H1 (cell line): ENCODE measurements around the gene EGR2. TPM values are rescaled to one million over a fixed set of nuclear protein-coding genes. Genes with fewer than 3 reads are reported as not detected.

ENCODE experiments used
- CTCF ChIA-PET: fragments of 300-600 bp; sonication (Branson Sonifier 250); formaldehyde crosslinking; loops from one replicate; lab custom pipeline; 2021; ENCODE audit not compliant: partially characterized antibody; lab: Charles Lee
- POLR2A ChIA-PET: fragments of 300-600 bp; sonication (Branson Sonifier 250); formaldehyde crosslinking; loops from one replicate; lab custom pipeline; 2021; ENCODE audit warnings: inconsistent platforms; ENCODE audit not compliant: partially characterized antibody; lab: Charles Lee
- DNase-seq, 2 experiments: peaks; one replicate each; pipeline versions ENCODE4 v3.0.0 to v3.0.0-alpha.2; 2010 to 2022; ENCODE audit warnings: low spot score in 2 of 2, low read depth in 1 of 2, mixed read lengths in 1 of 2
- FAIRE-seq: peaks from 2 replicates; lab custom pipeline; 2011; peaks lifted over from hg19 to GRCh38; lab: Jason Lieb, UNC
- H2AFZ ChIP-seq: 2 replicates; pipeline ENCODE4 v1.8.1; 2012; ENCODE audit warnings: low read length, inconsistent platforms
- H2AK5ac ChIP-seq: 2 replicates; pipeline ENCODE4 v1.6.1; 2013; ENCODE audit warnings: low read depth, low read length
- H2BK120ac ChIP-seq: replicated peaks from 2 replicates; pipeline ENCODE3; 2013; ENCODE audit warnings: low read depth, low read length, inconsistent platforms
- H2BK12ac ChIP-seq: 2 replicates; pipeline ENCODE4 v1.6.1; 2013; ENCODE audit warnings: low read depth, low read length
- H2BK15ac ChIP-seq: 2 replicates; pipeline ENCODE4 v1.6.1; 2013; ENCODE audit warnings: low read length
- H2BK20ac ChIP-seq: 2 replicates; pipeline ENCODE4 v1.6.1; 2013; ENCODE audit warnings: low read length
- H2BK5ac ChIP-seq: 2 replicates; pipeline ENCODE4 v1.6.1; 2013; ENCODE audit warnings: low read depth, low read length
- H3K14ac ChIP-seq: 2 replicates; pipeline ENCODE4 v1.6.1; 2013; ENCODE audit warnings: inconsistent platforms; ENCODE audit not compliant: insufficient read length
- H3K18ac ChIP-seq: 2 replicates; pipeline ENCODE4 v1.6.1; 2013; ENCODE audit warnings: low read length; ENCODE audit errors: extremely low read depth
- H3K23ac ChIP-seq: 2 replicates; pipeline ENCODE4 v1.6.1; 2013; ENCODE audit warnings: inconsistent platforms; ENCODE audit not compliant: insufficient read length
- H3K23me2 ChIP-seq: 2 replicates; pipeline ENCODE4 v1.6.1; 2013; ENCODE audit warnings: low read depth, low read length
- H3K27ac ChIP-seq: 2 replicates; pipeline ENCODE4 v1.6.1; 2011; ENCODE audit warnings: low read depth, low read length, inconsistent platforms
- H3K27me3 ChIP-seq, 4 experiments: replicated peaks in 1 of 4; 1 replicate in 1 of 4; 2 replicates in 3 of 4; pipeline versions ENCODE4 v1.6.1 to v1.8.1; 2011 to 2013; ENCODE audit warnings: low read length in 3 of 4, mild to moderate bottlenecking in 3 of 4, inconsistent platforms in 2 of 4, mixed read lengths in 2 of 4, moderate library complexity in 1 of 4; ENCODE audit not compliant: control insufficient read depth in 3 of 4, insufficient read depth in 3 of 4; ENCODE audit errors: extremely low read depth in 1 of 4
- H3K36me3 ChIP-seq, 4 experiments: 2 replicates each; pipeline versions ENCODE4 v1.6.1 to v1.8.1; 2011 to 2013; ENCODE audit warnings: mild to moderate bottlenecking in 4 of 4, low read length in 3 of 4, moderate library complexity in 2 of 4, control low read depth in 1 of 4, inconsistent platforms in 1 of 4; ENCODE audit not compliant: insufficient read depth in 4 of 4, control insufficient read depth in 2 of 4
- H3K4ac ChIP-seq: replicated peaks from 2 replicates; pipeline ENCODE3; 2013; ENCODE audit warnings: low read length, low read depth, mixed read lengths, inconsistent platforms; ENCODE audit not compliant: insufficient read length
- H3K4me1 ChIP-seq, 4 experiments: replicated peaks in 1 of 4; 1 replicate in 1 of 4; 2 replicates in 3 of 4; pipeline versions ENCODE4 v1.6.1 to v1.8.1; 2011 to 2013; ENCODE audit warnings: low read length in 3 of 4, inconsistent platforms in 2 of 4, mixed read lengths in 1 of 4; ENCODE audit not compliant: insufficient read depth in 4 of 4, control insufficient read depth in 3 of 4
- H3K4me2 ChIP-seq, 2 experiments: 2 replicates each; pipeline versions ENCODE4 v1.6.1 to v1.8.1; 2011 to 2013; ENCODE audit warnings: low read depth in 2 of 2, low read length in 2 of 2, control low read depth in 1 of 2, inconsistent platforms in 1 of 2, mild to moderate bottlenecking in 1 of 2; ENCODE audit not compliant: insufficient read depth in 1 of 2
- H3K4me3 ChIP-seq, 4 experiments: fragments of 200-600, 300-600 bp in 1 of 4; sonication (generic), shearing (Covaris generic), sonication (Bioruptor Twin) in 1 of 4; 2 replicates each; pipeline versions ENCODE4 v1.5.1 to v1.8.1; 2011 to 2016; ENCODE audit warnings: low read length in 4 of 4, low read depth in 3 of 4, control low read depth in 2 of 4, inconsistent platforms in 2 of 4, mild to moderate bottlenecking in 2 of 4, mixed read lengths in 1 of 4, moderate library complexity in 1 of 4; ENCODE audit not compliant: insufficient read depth in 2 of 4; ENCODE audit errors: extremely low read depth in 1 of 4
- H3K56ac ChIP-seq: replicated peaks from 2 replicates; pipeline ENCODE3; 2013; ENCODE audit warnings: low read depth, mild to moderate bottlenecking, mixed read lengths, low read length, inconsistent platforms; ENCODE audit not compliant: insufficient read length
- H3K79me1 ChIP-seq: 2 replicates; pipeline ENCODE4 v1.6.1; 2013; ENCODE audit warnings: low read depth, low read length, control low read depth
- H3K79me2 ChIP-seq, 2 experiments: 2 replicates each; pipeline versions ENCODE4 v1.6.1 to v1.8.1; 2012 to 2013; ENCODE audit warnings: low read length in 2 of 2, mild to moderate bottlenecking in 2 of 2, inconsistent platforms in 1 of 2; ENCODE audit not compliant: insufficient read depth in 2 of 2, control insufficient read depth in 1 of 2
- H3K9ac ChIP-seq, 4 experiments: replicated peaks in 1 of 4; 1 replicate in 1 of 4; 2 replicates in 3 of 4; pipeline versions ENCODE4 v1.6.1 to v1.8.1; 2011 to 2013; ENCODE audit warnings: low read depth in 3 of 4, low read length in 3 of 4, control low read depth in 2 of 4, mild to moderate bottlenecking in 2 of 4, moderate library complexity in 2 of 4, inconsistent platforms in 1 of 4; ENCODE audit errors: extremely low read depth in 1 of 4
- H3K9me3 ChIP-seq, 2 experiments: 2 replicates each; pipeline versions ENCODE4 v1.6.1 to v1.8.1; 2012 to 2013; ENCODE audit warnings: mild to moderate bottlenecking in 2 of 2, moderate library complexity in 2 of 2, control low read depth in 1 of 2, inconsistent platforms in 1 of 2, low read depth in 1 of 2, low read length in 1 of 2, mixed read lengths in 1 of 2; ENCODE audit not compliant: insufficient read depth in 2 of 2
- H4K20me1 ChIP-seq, 2 experiments: replicated peaks in 1 of 2; 2 replicates each; pipeline versions ENCODE3 to v1.8.1; 2011 to 2013; ENCODE audit warnings: inconsistent platforms in 2 of 2, low read length in 2 of 2, mild to moderate bottlenecking in 1 of 2; ENCODE audit not compliant: insufficient read depth in 2 of 2, control insufficient read depth in 1 of 2
- H4K5ac ChIP-seq: 2 replicates; pipeline ENCODE4 v1.6.1; 2013; ENCODE audit warnings: low read length, low read depth, mixed read lengths, inconsistent platforms; ENCODE audit not compliant: insufficient read length
- H4K8ac ChIP-seq: 2 replicates; pipeline ENCODE4 v1.8.0; 2013; ENCODE audit warnings: mild to moderate bottlenecking, moderate library complexity, low read length, inconsistent platforms; ENCODE audit not compliant: insufficient read depth; ENCODE audit errors: extremely low read depth
- H4K91ac ChIP-seq: replicated peaks from 2 replicates; pipeline ENCODE3; 2013; ENCODE audit warnings: low read length, mixed read lengths, inconsistent platforms; ENCODE audit not compliant: insufficient read length
- WGBS, 2 experiments: shearing (Covaris generic) in 1 of 2; methylation state at CpG; one replicate each; pipeline versions ENCODE4 v1.1.6 to v1.1.7; 2013 to 2015; ENCODE audit warnings: low lambda C conversion rate in 2 of 2, mixed read lengths in 2 of 2, inconsistent platforms in 1 of 2, low coverage in 1 of 2, missing lambda C conversion rate in 1 of 2; ENCODE audit not compliant: insufficient replicate concordance in 2 of 2, insufficient coverage in 1 of 2, insufficient read length in 1 of 2; ENCODE audit errors: extremely low coverage in 1 of 2, missing lambda C conversion rate in 1 of 2; 5-methylcytosine and 5-hydroxymethylcytosine counted together
- polyA plus RNA-seq, 7 experiments: library from polyadenylated mRNA; depleted of rRNA in 3 of 7; stranded (reverse) in 5 of 7; unstranded in 2 of 7; fragments of >200 nt in 5 of 7; fragments of 200-250 nt in 2 of 7; gene quantifications; 1 replicate in 5 of 7; 2 replicates in 1 of 7; 4 replicates in 1 of 7; pipeline versions ENCODE4 v1.2.1 to v1.2.3, GENCODE V29; 2011 to 2013; ENCODE audit warnings: missing spikeins in 2 of 7, mixed read lengths in 2 of 7
- total RNA-seq: library from RNA; stranded (reverse); fragmentation: NEBNext Ultra II Directional; extraction: Animal tissue kit (Norgen Biotek cat#: 25700); gene quantifications from 2 replicates; pipeline ENCODE4 v1.2.1, GENCODE V29; 2021

Gene EGR2
- total and polyA plus RNA-seq, 2 of the 8 experiments (the other 6 are each of a cell fraction or from before 2014, with no cell fraction given): 1.3 to 2.1 TPM

DNA sequence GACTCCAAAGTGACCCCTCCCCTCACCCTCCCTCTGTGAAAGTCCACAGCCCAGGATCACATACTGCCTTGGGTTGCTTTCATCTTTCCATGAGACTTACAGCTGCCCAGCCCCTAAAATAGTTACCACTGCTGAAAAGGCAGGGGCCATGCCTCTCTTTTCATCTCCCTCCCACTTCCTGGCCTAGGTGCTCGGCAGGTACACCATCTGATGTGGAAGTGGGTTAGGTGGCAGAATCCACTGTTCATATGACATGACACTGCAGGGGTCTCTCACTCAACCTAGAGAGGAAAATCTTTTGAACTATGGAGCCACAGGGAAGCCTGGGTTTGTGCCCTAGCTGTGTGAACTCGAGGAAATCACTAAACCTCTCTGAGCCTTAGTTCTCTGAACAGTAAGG, 50.4 kb downstream of the EGR2 start:
- no peak overlapping the region for H3K23ac ChIP-seq
- H4K20me1 ChIP-seq: no peaks in the 10 kb centered on the region
- no peaks in the 10 kb centered on the region for H3K9me3 ChIP-seq
- H3K9ac ChIP-seq: no peak overlapping the region
- H3K4ac ChIP-seq: no peak overlapping the region
- no peak overlapping the region for H4K5ac ChIP-seq
- no peak overlapping the region for H2BK20ac ChIP-seq
- DNase-seq (no peak), FAIRE-seq (no peak)
- H3K4me2 ChIP-seq: no peak overlapping the region
- H4K91ac ChIP-seq: no peak overlapping the region
- no peak overlapping the region for H4K8ac ChIP-seq
- no peak overlapping the region for H2BK15ac ChIP-seq
- H3K79me1 ChIP-seq: no peaks in the 10 kb centered on the region
- no peaks in the 10 kb centered on the region for H3K79me2 ChIP-seq
- no peak overlapping the region for H2AK5ac ChIP-seq
- no peak overlapping the region for H2BK5ac ChIP-seq
- no peaks in the 10 kb centered on the region for H3K36me3 ChIP-seq
- H3K14ac ChIP-seq: no peak overlapping the region
- no peak overlapping the region for H2BK120ac ChIP-seq
- H2AFZ ChIP-seq: no peak overlapping the region
- no peak overlapping the region for H3K4me3 ChIP-seq
- H3K18ac ChIP-seq: no peak overlapping the region
- CTCF ChIA-PET: interaction anchor here (0.5 kb wide), 1 partner anchor 126 kb away, joined by 3 read pairs; no protein-coding TSS in a partner anchor
- no peak overlapping the region for H3K27ac ChIP-seq
- no peak overlapping the region for H3K56ac ChIP-seq
- 83% methylated on average over 2 of the region's 2 CpGs; no CpG with 5 or more reads in 1 of the 2 experiments for WGBS, 2 experiments
- H3K27me3 ChIP-seq: no peaks in the 10 kb centered on the region
- peaks cover 0 to 3% (median 0%) of the 10 kb centered on the region in 4 experiments; a peak in 2 of 7 replicates for H3K4me1 ChIP-seq
- no peak overlapping the region for H2BK12ac ChIP-seq
- POLR2A ChIA-PET: no interaction called here
- H3K23me2 ChIP-seq: no peaks in the 10 kb centered on the region
